ENCODE results near the gene MECR.

MECR gene

Small RNA genes lying within 50 kb of the gene (small RNA-seq; reads per million reads assigned to genes)
- gene RF02271, result 0 reads per million in 2 experiments
